NCI-H1092 treated with DMSO at 0.1 percent for 48 hours (cell line): Measurements from ENCODE around the gene GPR137B.
"Not testable (repeated sequence)": the region's sequence is repeated elsewhere in the genome, so short reads cannot be mapped to it uniquely, and the experiment has no call there.

Experiments
- DNase-seq: peaks from one replicate; lab custom pipeline; 2025; lab: John Stamatoyannopoulos, UW

Gene GPR137B

GRCh38 chr1:236142253-236143103 is at the start of gene GPR137B:
GPR137B (plus strand) TSS chr1:236142539; CDS start chr1:236142623, 84 bp downstream.
- DNase-seq: peak; percentile 39

- DNase-seq: no peak
Measured at GRCh38 chr1:236092899-236093298, 49.4 kb upstream of the GPR137B start.

- no peak for DNase-seq
Measured at GRCh38 chr1:236095705-236096520, 46.4 kb upstream of the GPR137B start.

- DNase-seq: not testable (repeated sequence)
Measured at GRCh38 chr1:236096660-236097482, 45.5 kb upstream of the GPR137B start.

- no peak for DNase-seq
Measured at GRCh38 chr1:236098267-236098666, 44.1 kb upstream of the GPR137B start.

- no peak for DNase-seq
Measured at GRCh38 chr1:236099355-236099974, 42.9 kb upstream of the GPR137B start.

GRCh38 chr1:236100799-236101198 is 41.5 kb upstream of the GPR137B start:
- DNase-seq: no peak

- no peak for DNase-seq
Measured at GRCh38 chr1:236101233-236102200, 40.8 kb upstream of the GPR137B start.

GRCh38 chr1:236102611-236103010 is 39.7 kb upstream of the GPR137B start:
- DNase-seq: no peak

GRCh38 chr1:236103059-236103458 is 39.3 kb upstream of the GPR137B start:
- DNase-seq: no peak

GRCh38 chr1:236103646-236104218 is 38.6 kb upstream of the GPR137B start:
- peak; percentile 71 for DNase-seq

- DNase-seq: no peak
Measured at GRCh38 chr1:236107121-236107907, 35.0 kb upstream of the GPR137B start.

- no peak for DNase-seq
Measured at GRCh38 chr1:236108027-236108648, 34.2 kb upstream of the GPR137B start.

GRCh38 chr1:236110137-236110536 is 32.2 kb upstream of the GPR137B start:
- DNase-seq: no peak

- no peak for DNase-seq
Measured at GRCh38 chr1:236111527-236112331, 30.6 kb upstream of the GPR137B start.

GRCh38 chr1:236112332-236112627 is 30.1 kb upstream of the GPR137B start:
- no peak for DNase-seq

- DNase-seq: no peak
Measured at GRCh38 chr1:236113324-236114032, 28.9 kb upstream of the GPR137B start.
